Measurements from ENCODE around the gene HUNK.

- no peak for TF ChIP-seq CTCF (IDR thresholded peaks at IDR 0.05; ENCODE audit: low read length)
- TF ChIP-seq EZH2 (optimal IDR thresholded peaks at IDR 0.05; ENCODE audit: low read depth, low read length): no peak
Observed at GRCh38 chr21:31961704-31962103, 88.9 kb downstream of the HUNK start.

Measured in MM.1S (cell line).